Stimulated activated CD4-positive, alpha-beta T cell treated with anti-CD3 and anti-CD28 coated beads, Interleukin-1b, Interleukin-23, amount 100 ng/mL, for 1 hour (primary cell): ENCODE measurements around the gene SLC25A47.
"Not testable (repeated sequence)": the region's sequence is repeated elsewhere in the genome, so short reads cannot be mapped to it uniquely, and the experiment has no call there.

Experiments used
- DNase-seq, 2 donors: peaks; one replicate each; pipeline ENCODE4 v3.0.0-alpha.2; 2020; ENCODE audit warnings: low read depth in 2 of 2

SLC25A47 gene

GRCh38 chr14:100289916-100290606 is 33.1 kb upstream of the SLC25A47 start:
- DNase-seq: no peak

DNA sequence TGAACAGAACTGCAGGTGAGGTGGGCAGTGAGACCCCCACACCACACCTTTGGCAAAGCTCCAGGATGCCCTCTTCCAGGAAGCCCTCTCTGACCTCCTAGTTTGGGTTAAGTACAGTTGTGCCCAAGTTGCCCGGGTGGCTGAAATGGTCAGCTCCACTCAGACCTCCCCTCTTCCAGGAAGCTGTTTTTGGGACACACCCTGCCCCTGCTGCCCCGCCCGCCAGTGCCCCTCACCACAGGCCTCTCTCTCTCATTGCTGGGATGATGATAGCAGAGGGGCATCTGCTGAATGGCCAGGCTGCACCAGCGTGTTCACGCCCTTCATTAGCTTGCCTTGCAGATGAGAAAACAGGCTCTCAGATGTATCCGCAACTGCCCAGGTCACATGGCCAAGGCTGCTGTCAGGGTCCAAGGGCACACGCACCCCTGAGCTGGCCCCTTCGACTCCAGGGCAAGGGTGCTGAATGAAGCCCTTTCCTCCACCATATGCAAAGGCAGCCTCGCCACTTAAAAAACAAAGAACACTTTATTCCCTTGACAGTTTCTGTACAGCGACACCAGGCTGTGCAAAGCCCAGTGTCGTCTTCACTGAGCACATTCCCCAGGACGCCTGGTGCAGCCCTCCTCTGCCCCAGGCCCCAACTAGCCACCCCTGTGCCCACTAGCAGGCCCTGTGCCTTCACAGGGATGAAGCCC is 32.4 kb upstream of the SLC25A47 start:
- no peak for DNase-seq

DNA sequence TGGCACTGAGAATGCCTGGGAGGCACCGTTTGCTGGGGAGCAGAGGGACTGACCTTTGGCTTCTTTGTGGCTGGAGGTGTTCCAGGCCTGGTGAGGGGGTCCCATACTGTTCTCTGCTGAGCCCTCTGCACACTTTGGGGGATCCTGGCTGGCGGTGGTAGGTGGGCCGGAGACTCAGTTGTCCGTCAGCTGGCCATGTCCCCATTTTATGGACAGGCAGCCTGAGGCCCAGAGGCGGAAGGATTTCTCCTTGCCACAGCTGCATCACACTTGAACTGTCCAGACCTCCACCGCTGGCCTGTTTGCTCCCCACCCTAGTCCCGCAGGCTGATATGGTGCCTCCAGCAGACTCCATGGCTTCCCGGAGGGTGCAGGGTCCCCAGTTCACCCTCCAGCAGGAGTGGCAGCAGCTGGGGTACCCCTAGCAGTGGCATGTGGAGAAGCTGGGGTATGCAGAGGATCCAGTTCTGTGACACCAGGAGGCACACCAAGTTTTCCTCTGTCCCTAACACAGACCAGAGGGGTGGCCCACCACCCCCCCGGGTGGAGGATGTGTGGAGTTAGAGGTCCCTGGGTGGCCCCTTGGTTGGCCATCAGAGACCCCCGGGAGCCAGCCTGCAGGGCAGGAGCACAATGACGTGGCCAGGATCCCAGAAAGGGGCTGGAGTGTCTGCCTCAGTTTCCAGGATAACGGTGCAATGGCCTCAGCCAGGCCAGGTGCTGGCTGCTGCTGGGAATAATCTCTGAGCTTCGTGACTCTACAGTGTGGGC is 31.6 kb upstream of the SLC25A47 start:
- no peak for DNase-seq

GRCh38 chr14:100292301-100292775 is 30.8 kb upstream of the SLC25A47 start:
- DNase-seq: no peak

DNA sequence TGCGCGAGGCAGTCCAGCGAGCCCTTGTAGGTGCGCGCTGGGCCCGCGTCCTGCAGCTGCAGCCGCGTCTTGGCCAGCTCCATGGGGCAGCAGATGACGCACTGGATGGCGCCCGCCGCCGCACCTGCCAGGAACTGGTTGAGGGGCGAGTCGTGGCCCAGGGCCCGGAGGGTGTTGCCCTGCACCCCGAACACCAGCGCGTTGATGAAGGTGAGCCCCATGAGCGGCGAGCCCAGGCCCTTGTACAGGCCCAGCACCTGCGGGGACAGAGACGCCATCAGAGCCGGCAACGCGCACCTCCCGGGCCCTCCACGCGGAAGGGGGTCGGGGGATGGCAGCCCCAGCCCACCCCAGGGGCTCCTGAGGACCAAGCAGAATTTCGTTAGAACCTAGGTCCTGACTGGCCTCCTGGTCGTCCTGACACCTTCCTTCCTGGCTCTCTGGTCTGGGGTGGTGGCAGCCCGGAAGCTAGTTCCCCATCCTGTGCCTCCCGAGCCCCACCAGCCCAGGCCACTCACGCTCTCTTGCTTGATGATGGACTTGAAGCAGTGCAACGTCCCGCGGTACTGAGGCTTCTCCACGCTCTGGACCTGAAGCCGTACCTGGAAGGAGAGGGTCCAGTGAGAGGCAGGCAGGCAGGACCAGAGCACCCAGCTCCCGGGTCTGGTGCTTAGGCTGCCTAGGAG is 30.2 kb upstream of the SLC25A47 start:
- no peak for DNase-seq

DNA sequence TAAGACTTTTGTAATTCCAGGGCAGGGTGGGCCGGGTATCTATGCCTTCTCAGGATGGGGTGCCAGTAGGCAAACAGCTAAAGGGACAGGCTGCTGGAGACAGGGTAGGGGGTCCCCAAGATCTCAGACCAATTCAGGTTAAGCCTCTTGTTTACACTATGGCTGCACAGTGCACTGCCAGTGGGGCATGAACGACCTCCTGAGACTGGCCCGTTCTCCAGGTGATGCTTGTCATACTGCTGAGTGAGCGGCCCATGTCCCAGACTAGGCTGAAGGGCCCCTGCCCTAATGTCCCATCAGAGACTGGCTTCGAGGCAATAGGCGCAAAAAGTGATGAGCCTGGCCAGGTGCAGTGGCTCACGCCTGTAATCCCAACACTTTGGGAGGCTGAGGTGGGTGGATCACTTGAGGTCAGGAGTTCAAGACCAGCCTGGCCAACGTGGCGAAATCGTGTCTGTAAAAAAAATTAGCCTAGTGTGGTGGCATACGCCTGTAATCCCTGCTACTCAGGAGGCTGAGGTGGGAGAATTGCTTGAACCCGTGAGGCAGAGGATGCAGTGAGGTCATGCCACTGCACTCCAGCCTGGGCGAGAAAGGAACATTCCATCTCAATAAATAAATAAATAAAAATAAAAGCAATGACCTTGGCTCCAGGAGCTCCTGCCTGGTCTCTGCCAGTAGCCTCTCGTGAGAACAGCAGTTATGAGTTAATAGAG is 29.5 kb upstream of the SLC25A47 start:
- no peak for DNase-seq

- no peak for DNase-seq
These were observed 28.8 kb upstream of the SLC25A47 start for GRCh38 chr14:100294213-100294962.

DNA sequence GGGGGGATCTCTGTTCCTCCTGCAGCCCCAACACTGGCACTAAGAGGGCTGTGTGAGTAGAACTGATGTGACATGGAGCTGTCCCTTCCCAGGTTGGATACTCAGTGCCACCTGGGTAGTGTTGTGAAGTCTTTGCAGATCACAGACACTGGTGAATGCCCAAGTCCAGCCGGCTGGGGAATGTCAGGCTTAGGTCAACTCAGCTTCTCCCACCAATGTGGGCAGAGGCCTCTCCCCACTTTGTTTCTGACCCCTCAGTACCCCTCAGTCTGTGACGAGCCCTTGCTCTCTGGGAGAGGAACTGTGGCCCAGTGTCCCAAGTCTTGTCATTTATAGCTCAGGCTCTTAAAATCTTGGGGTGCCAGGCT is 28.2 kb upstream of the SLC25A47 start:
- DNase-seq: no peak

DNA sequence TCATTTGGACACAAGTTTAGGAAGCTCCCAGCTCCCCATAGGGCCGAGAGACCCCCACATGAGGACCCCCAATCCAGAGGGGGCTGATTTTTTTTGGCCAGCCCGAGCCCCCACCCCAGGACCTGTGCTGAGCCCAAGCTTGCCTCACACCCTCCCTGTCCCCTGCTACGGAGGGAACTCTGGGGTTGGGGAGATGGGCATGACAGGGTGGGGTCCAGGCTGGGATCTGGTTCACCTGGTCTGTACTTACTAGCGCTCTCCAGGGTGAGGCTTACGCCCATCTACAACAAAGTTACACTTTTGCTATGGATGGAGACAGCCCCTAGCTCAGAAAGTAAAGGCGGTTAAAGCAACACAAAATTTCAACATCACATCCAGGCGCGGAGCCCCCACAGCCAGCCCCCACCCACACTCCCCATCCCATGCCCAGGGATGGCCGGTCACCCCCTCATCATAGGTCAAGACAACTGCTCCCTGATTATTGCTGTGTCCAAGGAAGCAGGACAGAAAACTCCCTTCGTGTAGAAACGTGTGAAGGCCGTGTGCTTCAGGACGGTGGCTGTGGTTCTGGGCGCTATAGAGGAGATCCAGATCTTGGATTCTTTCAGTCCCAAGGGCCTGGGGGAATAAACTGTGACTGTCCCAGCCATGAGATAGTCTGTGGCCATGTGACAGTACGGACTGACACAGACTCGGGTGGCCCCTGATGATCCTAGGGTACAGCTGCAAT is 27.6 kb upstream of the SLC25A47 start:
- DNase-seq: no peak

GRCh38 chr14:100296106-100296651 is 27.0 kb upstream of the SLC25A47 start:
- DNase-seq: no peak

DNA sequence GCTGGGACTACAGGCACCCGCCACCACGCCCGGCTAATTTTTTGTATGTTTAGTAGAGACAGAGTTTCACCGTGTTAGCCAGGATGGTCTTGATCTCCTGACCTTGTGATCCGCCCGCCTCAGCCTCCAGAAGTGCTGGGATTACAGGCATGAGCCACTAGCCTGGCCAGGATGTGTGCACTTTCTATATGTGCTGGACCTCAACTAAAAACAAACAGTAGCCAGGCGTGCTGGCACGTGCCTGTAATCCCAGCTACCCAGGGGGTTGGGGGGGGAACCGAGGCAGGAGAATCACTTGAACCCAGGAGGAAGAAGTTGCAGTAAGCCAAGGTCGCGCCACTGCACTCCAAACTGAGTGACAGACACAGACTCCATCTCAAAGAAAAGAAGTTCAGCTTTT is 26.4 kb upstream of the SLC25A47 start:
- DNase-seq: not testable (repeated sequence)

DNA sequence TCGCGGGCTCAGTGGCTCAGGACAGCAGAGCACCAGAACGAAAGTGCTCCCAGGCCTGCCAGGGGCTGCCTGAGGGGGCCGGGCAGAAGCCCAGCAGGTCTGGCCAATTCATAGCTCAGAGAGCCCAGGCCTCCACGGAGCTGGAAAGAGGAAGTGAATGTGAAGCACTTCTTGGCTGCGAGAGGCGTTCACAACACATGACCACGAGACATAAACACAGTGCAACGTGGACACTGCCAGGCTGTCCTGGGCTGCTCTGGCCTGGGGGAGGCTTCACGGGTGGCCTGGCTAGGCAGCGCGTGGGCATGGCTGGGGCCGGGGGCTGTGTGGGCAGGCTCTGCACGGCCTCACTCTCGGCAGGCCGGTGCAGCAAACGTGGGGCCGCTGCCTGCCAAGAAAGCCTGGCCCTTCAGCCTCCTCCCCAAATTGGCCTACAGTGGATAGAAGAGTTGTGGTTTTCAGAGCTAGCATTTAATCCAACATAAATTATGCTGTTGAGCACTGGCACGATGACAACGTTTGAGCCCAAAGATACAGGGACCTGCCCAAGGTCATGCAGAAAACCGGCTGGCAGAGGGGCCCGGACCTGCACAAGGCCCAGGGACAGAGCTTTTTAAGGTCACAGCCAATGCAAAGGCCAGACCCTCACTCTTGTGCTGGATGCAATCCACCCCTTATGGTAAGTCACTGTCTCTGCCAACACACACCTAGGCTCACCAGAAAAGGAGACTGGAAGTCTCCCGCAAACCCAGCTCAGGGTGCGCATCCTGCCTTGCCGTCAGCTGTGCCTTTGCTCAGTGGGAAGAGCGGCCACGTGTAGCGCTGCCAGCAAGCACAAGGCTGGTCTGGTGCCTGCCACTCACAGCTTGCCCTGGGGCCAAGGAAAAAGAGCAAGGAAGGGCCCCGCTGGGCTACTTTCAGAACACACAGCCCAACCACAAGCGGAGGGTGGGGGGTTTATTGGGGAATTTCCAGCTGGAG is 25.5 kb upstream of the SLC25A47 start:
- DNase-seq: no peak

DNA sequence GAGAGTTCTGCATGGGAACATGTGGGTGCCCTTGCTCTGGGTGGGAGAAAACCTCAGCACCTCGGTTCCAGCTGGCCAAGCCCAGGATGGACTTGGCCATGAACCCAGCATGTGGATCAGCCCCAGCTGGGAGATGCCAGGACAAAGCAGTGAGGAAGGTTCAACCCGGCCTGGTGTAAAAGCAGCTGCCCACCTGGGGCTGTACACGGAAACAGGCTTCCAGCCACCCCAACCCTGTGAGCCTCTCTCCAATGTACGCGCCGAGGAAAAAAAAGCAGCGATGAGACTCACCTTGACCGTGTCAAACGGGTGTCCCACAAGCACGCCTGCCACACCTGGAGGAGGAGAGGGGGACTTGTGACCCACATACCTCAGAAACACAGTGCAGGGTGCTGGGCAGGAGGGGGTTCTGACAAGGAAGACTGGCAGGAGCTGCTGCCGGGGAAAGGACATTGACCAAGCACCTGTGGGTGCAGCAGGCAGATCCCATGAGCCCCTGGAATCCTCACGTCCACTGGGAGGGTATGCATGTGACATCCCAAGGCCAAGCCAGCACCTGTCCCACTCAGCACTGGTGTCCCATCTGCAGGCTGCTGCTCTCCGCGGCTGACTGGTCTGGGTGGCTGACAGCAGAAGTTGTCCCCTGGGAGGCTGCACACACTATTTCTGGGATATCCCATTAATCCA is 24.4 kb upstream of the SLC25A47 start:
- no peak for DNase-seq

DNA sequence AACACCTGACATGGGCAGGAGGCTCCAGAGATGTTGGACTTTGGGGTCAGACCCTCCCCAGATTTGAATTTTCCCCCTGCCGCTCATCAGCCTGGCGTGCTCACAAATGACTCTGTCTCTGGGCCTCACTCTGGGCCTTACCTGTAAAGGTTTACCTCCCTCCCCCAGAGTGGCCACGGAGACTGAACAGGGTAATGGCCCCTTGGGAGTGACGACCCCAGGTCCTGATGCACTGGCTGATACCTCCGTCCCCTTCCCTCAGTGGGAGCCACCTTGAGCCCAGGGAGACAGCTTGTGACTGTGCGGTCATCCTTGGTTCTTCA is 23.9 kb upstream of the SLC25A47 start:
- DNase-seq: no peak

DNA sequence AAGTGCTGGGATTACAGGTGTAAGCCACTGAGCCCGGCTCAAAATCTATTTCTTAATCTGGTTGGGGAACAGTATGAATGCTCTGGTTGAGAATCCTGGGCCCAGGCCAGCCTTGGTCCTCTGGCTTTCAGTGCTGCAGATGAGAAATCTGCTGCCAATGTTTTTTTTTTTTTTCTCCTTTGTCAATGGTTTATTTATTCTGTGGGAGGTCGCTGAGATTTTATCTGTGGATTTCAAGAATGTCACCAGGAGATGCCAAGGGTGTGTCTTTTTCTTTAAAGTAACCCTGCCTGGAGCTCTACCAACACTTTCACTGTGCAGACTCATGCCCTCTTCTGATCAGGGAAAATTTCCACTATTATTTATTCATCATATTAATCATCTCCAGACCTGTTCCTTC is 20.5 kb upstream of the SLC25A47 start:
- no peak for DNase-seq

DNA sequence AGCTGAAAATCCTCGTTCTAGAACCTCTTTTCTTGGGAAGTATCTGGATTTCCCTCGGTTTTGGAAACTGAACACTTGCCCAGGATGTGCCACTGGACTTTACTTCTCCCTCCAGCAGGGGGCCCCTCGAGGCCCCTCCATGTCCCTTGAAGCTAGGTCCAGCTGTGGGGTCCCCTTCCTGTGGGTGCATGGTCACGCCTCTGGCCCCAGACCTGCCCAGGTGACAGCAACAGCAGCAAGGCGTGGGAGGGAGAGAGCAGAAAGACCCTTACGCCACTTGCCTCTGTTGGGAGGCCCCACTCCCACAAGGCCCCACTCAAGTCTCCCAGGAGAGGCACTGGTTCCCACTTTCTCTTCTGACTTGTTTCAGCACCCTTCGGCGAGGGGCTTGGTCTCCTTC is 20.0 kb upstream of the SLC25A47 start:
- no peak for DNase-seq

DNA sequence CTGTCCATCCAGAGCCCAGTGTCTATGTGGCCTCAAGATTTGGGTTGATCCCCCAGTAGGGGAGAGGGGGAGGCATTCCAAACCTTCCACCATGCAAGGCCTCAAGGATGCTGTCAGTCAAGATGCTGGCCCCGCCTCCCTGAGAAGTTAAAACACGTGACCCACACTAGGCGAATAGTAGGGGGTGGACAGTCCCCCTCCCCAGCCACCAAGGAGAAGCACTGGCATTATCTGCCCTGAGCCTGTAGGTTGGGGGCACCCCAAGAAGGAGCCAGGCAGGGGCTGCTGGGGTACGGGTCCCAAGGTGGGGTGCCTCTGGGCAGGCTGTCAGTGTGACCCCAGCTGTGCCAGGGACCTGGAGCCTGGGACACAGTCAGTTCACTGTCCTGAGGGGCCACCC is 19.2 kb upstream of the SLC25A47 start:
- DNase-seq: no peak

DNA sequence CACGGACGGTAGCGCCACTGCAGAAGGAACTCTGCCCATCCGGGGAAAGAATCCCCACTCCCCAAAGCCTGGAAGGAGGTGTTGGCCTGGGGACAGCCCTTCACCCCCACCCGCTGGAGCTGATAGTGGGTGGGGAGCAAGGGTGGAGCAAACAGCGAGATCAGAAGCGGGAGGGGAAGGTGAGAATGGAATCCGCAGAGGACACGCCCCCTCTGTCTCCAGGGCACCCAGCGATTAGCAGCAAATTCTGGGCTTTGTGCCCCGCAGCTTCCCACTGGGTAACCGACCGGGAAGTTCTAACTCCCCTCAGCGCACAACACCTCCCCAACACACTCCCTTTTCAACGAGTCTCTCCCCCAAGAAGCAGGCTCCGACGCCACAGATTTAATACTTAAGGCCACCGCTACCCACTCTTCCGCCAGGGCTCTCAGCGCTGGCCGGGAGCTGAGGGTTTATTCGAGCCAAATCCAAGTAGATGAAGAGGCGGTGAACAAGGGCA is 18.3 kb upstream of the SLC25A47 start:
- DNase-seq: no peak
